HCT116 (cell line): ENCODE results near the gene MED13L.

Experiments
- ATF3 ChIP-seq: IDR thresholded peaks from 2 replicates; pipeline ENCODE4 v1.6.1; 2012
- CTCF ChIP-seq, 3 experiments: fragments of 200-600 bp in 1 of 3; sonication (generic) in 1 of 3; IDR thresholded peaks in 2 of 3; conservative IDR thresholded peaks in 1 of 3; 2 replicates each; pipeline ENCODE4 v1.5.1; 2012 to 2017; ENCODE audit warnings: low read depth in 2 of 3, low read length in 2 of 3, antibody characterized with exemption in 1 of 3, borderline replicate concordance in 1 of 3, control low read depth in 1 of 3, mild to moderate bottlenecking in 1 of 3, mixed read lengths in 1 of 3, mixed run types in 1 of 3, moderate library complexity in 1 of 3; ENCODE audit not compliant: insufficient read depth in 1 of 3
- EGR1 ChIP-seq: IDR thresholded peaks from 2 replicates; pipeline ENCODE4 v1.6.1; 2012; ENCODE audit warnings: low read depth
- EZH2 ChIP-seq: fragments of 200-600 bp; sonication (generic); IDR thresholded peaks from 2 replicates; pipeline ENCODE4 v1.6.1; 2017; ENCODE audit warnings: antibody characterized with exemption, mixed run types
- EZH2phosphoT487 ChIP-seq: fragments of 200-600 bp; IDR thresholded peaks from 2 replicates; pipeline ENCODE4 v1.6.1; 2018; ENCODE audit warnings: antibody characterized with exemption, borderline replicate concordance
- JUND ChIP-seq: IDR thresholded peaks from 2 replicates; pipeline ENCODE4 v1.6.1; 2012
- POLR2A ChIP-seq: IDR thresholded peaks from 2 replicates; pipeline ENCODE4 v1.7.0; 2011; ENCODE audit warnings: borderline replicate concordance; ENCODE audit not compliant: insufficient read depth, insufficient read length; ENCODE audit errors: extremely low read depth
- POLR2AphosphoS5 ChIP-seq: IDR thresholded peaks from 2 replicates; pipeline ENCODE4 v1.6.1; 2011; ENCODE audit warnings: mild to moderate bottlenecking, low read depth, low read length, moderate library complexity
- REST ChIP-seq: IDR thresholded peaks from 2 replicates; pipeline ENCODE4 v1.6.1; 2012; ENCODE audit warnings: low read depth
- SIN3A ChIP-seq: IDR thresholded peaks from 2 replicates; pipeline ENCODE4 v1.6.1; 2012; ENCODE audit warnings: low read depth
- ZFX ChIP-seq: fragments of 450-650 bp; IDR thresholded peaks from 2 replicates; pipeline ENCODE4 v1.6.1; 2017

DNA sequence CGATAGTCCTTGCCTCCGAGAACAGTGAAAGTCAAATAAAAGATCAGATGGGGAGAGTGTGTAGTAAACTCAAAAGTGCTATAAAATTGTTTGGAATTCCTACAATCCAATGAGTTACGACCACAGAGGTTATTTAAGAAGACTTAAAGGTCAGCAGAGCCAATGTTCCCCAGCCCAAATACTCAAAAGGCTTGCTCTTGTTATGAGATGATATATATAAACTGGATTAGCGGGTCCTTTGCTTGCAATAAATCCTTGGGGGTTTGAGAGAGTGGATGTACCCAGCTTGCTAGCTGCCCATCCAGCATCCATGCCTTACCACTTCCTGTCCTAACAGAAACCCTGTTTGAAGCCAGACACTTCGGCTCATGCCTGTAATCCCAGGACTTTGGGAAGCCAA, 29.0 kb upstream of the MED13L start:
- TF ChIP-seq ZFX (no peak), JUND (no peak), CTCF (IDR thresholded peaks at IDR 0.05 in 2 of 3, conservative IDR thresholded peaks at IDR 0.05 in 1 of 3; ENCODE audit: borderline replicate concordance in 1 of 3, insufficient read depth in 1 of 3, low read depth in 2 of 3, low read length in 2 of 3) (no peak), POLR2A (no peak), EZH2 (no peak), SIN3A (no peak), EZH2phosphoT487 (no peak), REST (no peak), POLR2AphosphoS5 (no peak), ATF3 (no peak), EGR1 (no peak)
